Mucosa of descending colon (tissue), 3 donors: ENCODE results near the gene KCND3. TPM values are rescaled to one million over a fixed set of nuclear protein-coding genes. Genes with fewer than 3 reads are reported as not detected.

Experiments used
- ATAC-seq: fragments of 200-7000 bp; cut with Tn5 transposase; one replicate; pipeline ENCODE4 v1.9.1; 2020; ENCODE audit warnings: mild to moderate bottlenecking, moderate library complexity
- DNase-seq, 3 donors: peaks; one replicate each; pipeline ENCODE4 v3.0.0-alpha.2; 2020
- H3K36me3 ChIP-seq: fragments of 200-600 bp; one replicate; pipeline ENCODE4 v1.8.0; 2021; ENCODE audit warnings: low read depth, mild to moderate bottlenecking
- H3K4me1 ChIP-seq: fragments of 200-600 bp; one replicate; pipeline ENCODE4 v1.8.0; 2021; ENCODE audit warnings: low read depth, mild to moderate bottlenecking
- H3K4me3 ChIP-seq: fragments of 200-600 bp; one replicate; pipeline ENCODE4 v1.8.0; 2021; ENCODE audit warnings: mild to moderate bottlenecking
- H3K9me3 ChIP-seq: fragments of 200-600 bp; one replicate; pipeline ENCODE4 v1.8.0; 2021; ENCODE audit warnings: mild to moderate bottlenecking
- intact Hi-C, 2 donors: fragments of 100-400 bp; cut with DNase I in 1 of 2; cut with micrococcal nuclease in 1 of 2; formaldehyde crosslinking; loops; one replicate each; pipeline versions ENCODE4 v1.11.0 to v1.11.1; 2022; cut with DNase I, micrococcal nuclease
- total RNA-seq, 3 donors: library from RNA; stranded (reverse); fragmentation: NEBNext Ultra II Directional in 2 of 3; extraction: Animal tissue kit (Norgen Biotek cat#: 25700) in 2 of 3; gene quantifications; one replicate each; pipeline versions ENCODE4 v1.2.1 to v1.2.4, GENCODE V29; 2021 to 2023
- TF ChIP-seq, protein P1 (sequence below): fragments of 200-600 bp; IDR thresholded peaks from one replicate; pipeline ENCODE4 v1.8.0; 2022; ENCODE audit warnings: antibody characterized with exemption, mild to moderate bottlenecking
- donor health status: DM: no; HTN: no; CAD: no; lungs with moderate emphysema.
- donor health status: DM: no; HTN: no; CAD: no.
- donor health status: DM: no; HTN: yes; CAD: no.

Gene KCND3
- total RNA-seq, 3 donors from 2014 or later: 1.2 to 10.3 (median 5.5) TPM

DNA sequence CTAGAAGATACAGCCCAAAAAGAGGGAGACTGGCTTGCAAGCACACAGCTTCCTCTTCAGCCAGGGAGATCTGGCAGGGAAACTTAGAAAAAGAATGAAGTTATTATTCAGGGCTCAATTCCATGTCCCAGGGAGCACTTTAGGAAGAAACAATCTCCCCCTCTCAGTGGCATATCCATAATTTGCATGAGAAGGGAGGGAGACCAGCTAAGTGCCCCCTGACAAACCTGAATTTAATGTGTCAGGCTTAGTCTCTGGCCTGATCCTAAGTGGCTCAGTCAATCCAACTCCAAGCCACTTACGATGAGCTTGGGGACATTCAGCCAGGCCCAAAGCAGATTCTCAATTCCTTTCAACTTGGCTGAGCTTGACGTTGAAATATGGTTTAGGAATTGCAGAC is 17.7 kb upstream of the KCND3 start:
- intact Hi-C loops: no loop called here
- TF ChIP-seq, protein P1, sequence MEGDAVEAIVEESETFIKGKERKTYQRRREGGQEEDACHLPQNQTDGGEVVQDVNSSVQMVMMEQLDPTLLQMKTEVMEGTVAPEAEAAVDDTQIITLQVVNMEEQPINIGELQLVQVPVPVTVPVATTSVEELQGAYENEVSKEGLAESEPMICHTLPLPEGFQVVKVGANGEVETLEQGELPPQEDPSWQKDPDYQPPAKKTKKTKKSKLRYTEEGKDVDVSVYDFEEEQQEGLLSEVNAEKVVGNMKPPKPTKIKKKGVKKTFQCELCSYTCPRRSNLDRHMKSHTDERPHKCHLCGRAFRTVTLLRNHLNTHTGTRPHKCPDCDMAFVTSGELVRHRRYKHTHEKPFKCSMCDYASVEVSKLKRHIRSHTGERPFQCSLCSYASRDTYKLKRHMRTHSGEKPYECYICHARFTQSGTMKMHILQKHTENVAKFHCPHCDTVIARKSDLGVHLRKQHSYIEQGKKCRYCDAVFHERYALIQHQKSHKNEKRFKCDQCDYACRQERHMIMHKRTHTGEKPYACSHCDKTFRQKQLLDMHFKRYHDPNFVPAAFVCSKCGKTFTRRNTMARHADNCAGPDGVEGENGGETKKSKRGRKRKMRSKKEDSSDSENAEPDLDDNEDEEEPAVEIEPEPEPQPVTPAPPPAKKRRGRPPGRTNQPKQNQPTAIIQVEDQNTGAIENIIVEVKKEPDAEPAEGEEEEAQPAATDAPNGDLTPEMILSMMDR: no peak
- H3K36me3 ChIP-seq: no peaks in the 10 kb centered on the region
- no peaks in the 10 kb centered on the region for H3K9me3 ChIP-seq
- H3K4me3 ChIP-seq: no peak overlapping the region
- no peaks in the 10 kb centered on the region for H3K4me1 ChIP-seq
- no peak for DNase-seq
- no peak for ATAC-seq

DNA sequence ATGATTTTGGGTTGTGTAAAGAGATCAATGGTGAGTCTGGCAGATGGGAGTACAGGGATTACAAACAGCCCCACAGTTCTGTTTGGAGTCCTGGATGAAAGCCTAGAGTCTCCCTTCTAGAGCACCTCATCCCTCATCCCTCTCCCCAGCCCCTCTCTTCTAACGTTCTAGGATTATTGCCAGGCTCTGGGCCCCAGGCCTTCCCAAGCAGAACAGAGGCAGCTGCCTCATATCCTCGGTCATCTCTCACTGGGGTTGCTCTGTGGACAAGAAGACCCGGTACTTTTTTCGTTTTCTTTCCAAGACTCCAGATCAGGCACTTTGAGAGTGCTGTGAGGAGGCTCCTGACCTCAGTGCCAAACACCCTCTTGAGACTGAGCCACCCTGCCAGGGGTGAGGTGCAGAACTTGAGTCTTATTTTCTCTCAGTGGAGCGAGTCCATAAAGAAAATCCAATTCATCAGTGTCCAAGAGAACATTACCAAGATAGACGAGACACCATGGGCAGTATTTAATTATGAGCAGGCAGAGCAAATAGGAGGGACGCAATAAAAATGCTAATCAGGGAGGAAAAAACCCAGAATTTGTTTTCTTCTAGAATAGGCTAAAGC is 17.1 kb upstream of the KCND3 start:
- intact Hi-C loops: no loop called here
- ATAC-seq: no peak
- H3K4me3 ChIP-seq: no peak overlapping the region
- DNase-seq: no peak
- no peaks in the 10 kb centered on the region for H3K9me3 ChIP-seq
- no peaks in the 10 kb centered on the region for H3K4me1 ChIP-seq
- H3K36me3 ChIP-seq: no peaks in the 10 kb centered on the region
- TF ChIP-seq, protein P1: no peak

- intact Hi-C loops: no loop called here
Observed at GRCh38 chr1:112004076-112004475, 14.6 kb upstream of the KCND3 start.

GRCh38 chr1:112002514-112002913 is 13.0 kb upstream of the KCND3 start:
- TF ChIP-seq, protein P1: no peak
- Histone ChIP-seq H3K9me3 (no peaks in the 10 kb centered on the region), H3K4me3 (no peak overlapping the region), H3K36me3 (no peaks in the 10 kb centered on the region), H3K4me1 (no peaks in the 10 kb centered on the region)
- ATAC-seq: no peak
- no peak for DNase-seq
- intact Hi-C loops: no loop called here

More at GRCh38 chr1:112004076-112004475, 14.6 kb upstream of the KCND3 start:
- DNase-seq: no peak
- H3K9me3 ChIP-seq: no peaks in the 10 kb centered on the region
- ATAC-seq: no peak
- H3K4me3 ChIP-seq: no peak overlapping the region
- H3K4me1 ChIP-seq: no peaks in the 10 kb centered on the region
- TF ChIP-seq, protein P1: no peak
- H3K36me3 ChIP-seq: no peaks in the 10 kb centered on the region

DNA sequence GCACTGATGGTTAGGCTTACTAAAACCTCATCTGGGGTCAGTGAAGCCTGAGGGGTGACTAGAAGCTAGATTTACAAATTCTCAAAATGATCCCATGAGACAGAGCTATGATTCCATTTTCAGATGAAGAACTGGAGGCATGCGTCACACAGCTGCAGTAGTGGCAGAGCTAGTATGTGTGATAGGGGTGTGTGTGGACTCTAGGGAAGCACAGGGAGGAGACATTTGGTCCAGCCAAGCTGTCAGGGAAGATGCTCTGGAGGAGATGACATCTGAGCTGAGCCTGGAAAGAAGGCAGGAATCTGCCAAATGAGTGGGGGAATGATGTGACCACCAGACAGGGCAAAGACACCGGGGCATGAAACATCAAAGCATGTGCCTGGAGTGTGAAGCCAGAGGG is 12.0 kb upstream of the KCND3 start:
- no peaks in the 10 kb centered on the region for H3K4me1 ChIP-seq
- ATAC-seq: no peak
- H3K9me3 ChIP-seq: no peaks in the 10 kb centered on the region
- no peaks in the 10 kb centered on the region for H3K36me3 ChIP-seq
- H3K4me3 ChIP-seq: no peak overlapping the region
- intact Hi-C loops: no loop called here
- TF ChIP-seq, protein P1: no peak
- no peak for DNase-seq

GRCh38 chr1:112000048-112000447 is 10.6 kb upstream of the KCND3 start:
- Histone ChIP-seq H3K9me3 (no peaks in the 10 kb centered on the region), H3K4me1 (no peaks in the 10 kb centered on the region), H3K36me3 (no peaks in the 10 kb centered on the region), H3K4me3 (no peak overlapping the region)
- no peak for DNase-seq
- ATAC-seq: no peak
- intact Hi-C loops: no loop called here
- TF ChIP-seq, protein P1: no peak
